ENCODE results near the gene SH2D3A. TPM values are rescaled to one million over a fixed set of nuclear protein-coding genes. Genes with fewer than 3 reads are reported as not detected.

The SH2D3A gene
- total RNA-seq, 4 donors from 2014 or later = 1.0 to 5.4 TPM; not detected in 2

DNA sequence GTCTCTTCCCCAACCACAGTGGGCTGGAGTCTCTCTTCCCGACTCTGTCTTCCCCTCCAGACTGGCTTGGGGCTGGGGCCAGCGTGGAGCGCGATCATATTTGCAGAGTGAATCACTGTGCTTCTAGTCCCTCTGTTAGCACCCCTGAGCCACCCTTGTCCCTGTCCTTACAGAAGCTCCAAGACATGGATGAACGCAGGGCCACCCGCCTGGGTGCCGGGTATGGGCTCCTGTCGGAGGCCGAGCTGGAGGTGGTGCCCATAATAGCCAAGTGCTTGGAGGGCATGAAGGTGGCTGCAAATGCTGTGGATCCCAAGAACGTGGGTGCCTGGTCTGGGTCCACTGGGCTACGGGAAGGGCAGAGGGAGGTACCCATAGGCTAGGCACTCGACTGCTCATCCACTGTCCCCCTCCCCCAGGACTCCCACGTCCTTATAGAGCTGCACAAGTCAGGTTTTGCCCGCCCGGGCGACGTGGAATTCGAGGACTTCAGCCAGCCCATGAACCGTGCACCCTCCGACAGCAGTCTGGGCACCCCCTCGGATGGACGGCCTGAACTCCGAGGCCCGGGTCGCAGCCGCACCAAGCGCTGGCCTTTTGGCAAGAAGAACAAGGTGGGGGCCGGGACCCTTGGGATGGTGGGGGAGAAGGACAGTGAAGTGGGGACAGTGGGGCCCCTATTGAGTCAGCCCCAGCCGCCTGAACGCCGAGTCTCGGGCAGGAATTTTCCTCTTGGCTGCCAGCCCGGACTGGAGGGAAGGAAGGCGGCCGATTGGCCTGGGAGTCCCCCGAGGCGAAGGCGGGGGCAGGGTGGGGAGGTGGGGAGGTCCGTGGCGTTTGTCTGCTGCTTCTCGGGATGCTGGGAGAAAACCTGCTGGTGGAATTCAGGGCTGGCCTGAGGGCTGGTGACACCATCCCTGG, 22.6 kb downstream of the SH2D3A start:
- Histone ChIP-seq H3K27me3 (no peaks in the 10 kb centered on the region), H3K9me3 (no peaks in the 10 kb centered on the region), H3K36me3 (no peaks in the 10 kb centered on the region), H3K4me1 (peaks cover 3 to 21% of the 10 kb centered on the region in 2 donors), H3K4me3 (no peak overlapping the region), H3K27ac (peak overlapping the region; percentile 87 to 91)
- no peak for TF ChIP-seq POLR2A (IDR thresholded peaks at IDR 0.05)
- TF ChIP-seq, protein P1, sequence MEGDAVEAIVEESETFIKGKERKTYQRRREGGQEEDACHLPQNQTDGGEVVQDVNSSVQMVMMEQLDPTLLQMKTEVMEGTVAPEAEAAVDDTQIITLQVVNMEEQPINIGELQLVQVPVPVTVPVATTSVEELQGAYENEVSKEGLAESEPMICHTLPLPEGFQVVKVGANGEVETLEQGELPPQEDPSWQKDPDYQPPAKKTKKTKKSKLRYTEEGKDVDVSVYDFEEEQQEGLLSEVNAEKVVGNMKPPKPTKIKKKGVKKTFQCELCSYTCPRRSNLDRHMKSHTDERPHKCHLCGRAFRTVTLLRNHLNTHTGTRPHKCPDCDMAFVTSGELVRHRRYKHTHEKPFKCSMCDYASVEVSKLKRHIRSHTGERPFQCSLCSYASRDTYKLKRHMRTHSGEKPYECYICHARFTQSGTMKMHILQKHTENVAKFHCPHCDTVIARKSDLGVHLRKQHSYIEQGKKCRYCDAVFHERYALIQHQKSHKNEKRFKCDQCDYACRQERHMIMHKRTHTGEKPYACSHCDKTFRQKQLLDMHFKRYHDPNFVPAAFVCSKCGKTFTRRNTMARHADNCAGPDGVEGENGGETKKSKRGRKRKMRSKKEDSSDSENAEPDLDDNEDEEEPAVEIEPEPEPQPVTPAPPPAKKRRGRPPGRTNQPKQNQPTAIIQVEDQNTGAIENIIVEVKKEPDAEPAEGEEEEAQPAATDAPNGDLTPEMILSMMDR (IDR thresholded peaks at IDR 0.05) = no peak
- DNase-seq = peak; percentile 90 to 92
- intact Hi-C loops (cut with DNase I; ENCODE audit: low total_unique reads) = no loop called here

DNA sequence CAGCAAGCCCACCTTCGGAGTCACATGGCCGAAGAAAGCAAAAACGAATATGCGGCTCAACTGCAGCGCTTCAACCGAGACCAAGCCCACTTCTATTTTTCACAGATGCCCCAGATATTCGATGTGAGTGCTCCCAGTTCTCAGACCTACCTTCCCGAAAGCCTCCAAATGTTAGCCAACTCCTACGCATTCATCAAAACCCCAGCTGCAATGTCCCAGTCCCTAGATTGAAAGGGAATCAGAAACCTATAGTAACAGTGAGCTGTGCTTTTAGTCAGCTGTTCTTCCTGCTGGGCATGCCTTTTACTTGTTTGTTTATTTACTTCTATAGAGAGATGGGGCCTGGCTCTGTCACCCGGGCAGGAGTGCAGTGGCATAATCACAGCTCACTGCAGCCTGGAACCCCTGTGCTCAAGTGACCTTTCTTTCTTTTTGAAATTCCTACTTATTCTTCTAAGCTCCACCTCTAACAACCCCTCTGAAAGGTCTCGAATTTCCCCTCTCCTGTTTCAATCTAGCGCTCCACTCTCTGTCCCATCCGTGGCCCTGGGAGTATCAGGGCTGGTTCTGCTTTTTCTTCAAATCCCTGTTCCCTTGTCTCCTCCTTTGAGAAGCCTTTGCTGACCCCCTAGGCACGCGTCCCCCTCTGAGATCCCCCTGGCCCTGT, 23.4 kb downstream of the SH2D3A start:
- no peaks in the 10 kb centered on the region for H3K36me3 ChIP-seq
- H3K4me3 ChIP-seq = no peak overlapping the region
- no peak for TF ChIP-seq POLR2A (IDR thresholded peaks at IDR 0.05)
- TF ChIP-seq, protein P1 (IDR thresholded peaks at IDR 0.05) = no peak
- no peaks in the 10 kb centered on the region for H3K9me3 ChIP-seq
- no peaks in the 10 kb centered on the region for H3K27me3 ChIP-seq
- peak overlapping the region; percentile 87 to 91 for H3K27ac ChIP-seq
- no peak for DNase-seq
- intact Hi-C loops (cut with DNase I; ENCODE audit: low total_unique reads) = no loop called here
- H3K4me1 ChIP-seq = peaks cover 3 to 23% of the 10 kb centered on the region in 2 donors

DNA sequence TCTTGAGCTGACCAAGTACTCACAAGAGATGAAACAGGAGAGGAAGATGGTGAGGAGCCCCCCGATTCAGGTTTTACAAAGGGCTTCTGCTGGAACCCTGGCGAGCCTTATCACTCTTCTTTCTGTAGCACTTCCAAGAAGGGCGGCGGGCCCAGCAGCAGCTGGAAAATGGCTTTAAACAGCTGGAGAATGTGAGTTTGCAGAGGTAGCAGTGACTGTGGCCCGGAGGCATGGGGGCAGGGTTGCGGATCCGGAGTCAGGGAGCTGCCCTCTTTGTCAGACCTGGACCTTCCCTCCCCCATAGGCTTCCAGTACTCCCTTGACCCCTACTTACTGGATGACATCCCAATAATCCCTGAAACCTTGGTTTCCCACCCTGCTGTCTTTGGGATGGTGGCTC, 24.2 kb downstream of the SH2D3A start:
- TF ChIP-seq POLR2A (IDR thresholded peaks at IDR 0.05) = no peak
- TF ChIP-seq, protein P1 (IDR thresholded peaks at IDR 0.05) = no peak
- H3K27me3 ChIP-seq = no peaks in the 10 kb centered on the region
- H3K36me3 ChIP-seq = no peaks in the 10 kb centered on the region
- H3K4me3 ChIP-seq = no peak overlapping the region
- H3K9me3 ChIP-seq = no peaks in the 10 kb centered on the region
- peaks cover 3 to 31% of the 10 kb centered on the region in 2 donors for H3K4me1 ChIP-seq
- intact Hi-C loops (cut with DNase I; ENCODE audit: low total_unique reads) = no loop called here
- H3K27ac ChIP-seq = peak overlapping the region; percentile 87 to 91
- DNase-seq = no peak

DNA sequence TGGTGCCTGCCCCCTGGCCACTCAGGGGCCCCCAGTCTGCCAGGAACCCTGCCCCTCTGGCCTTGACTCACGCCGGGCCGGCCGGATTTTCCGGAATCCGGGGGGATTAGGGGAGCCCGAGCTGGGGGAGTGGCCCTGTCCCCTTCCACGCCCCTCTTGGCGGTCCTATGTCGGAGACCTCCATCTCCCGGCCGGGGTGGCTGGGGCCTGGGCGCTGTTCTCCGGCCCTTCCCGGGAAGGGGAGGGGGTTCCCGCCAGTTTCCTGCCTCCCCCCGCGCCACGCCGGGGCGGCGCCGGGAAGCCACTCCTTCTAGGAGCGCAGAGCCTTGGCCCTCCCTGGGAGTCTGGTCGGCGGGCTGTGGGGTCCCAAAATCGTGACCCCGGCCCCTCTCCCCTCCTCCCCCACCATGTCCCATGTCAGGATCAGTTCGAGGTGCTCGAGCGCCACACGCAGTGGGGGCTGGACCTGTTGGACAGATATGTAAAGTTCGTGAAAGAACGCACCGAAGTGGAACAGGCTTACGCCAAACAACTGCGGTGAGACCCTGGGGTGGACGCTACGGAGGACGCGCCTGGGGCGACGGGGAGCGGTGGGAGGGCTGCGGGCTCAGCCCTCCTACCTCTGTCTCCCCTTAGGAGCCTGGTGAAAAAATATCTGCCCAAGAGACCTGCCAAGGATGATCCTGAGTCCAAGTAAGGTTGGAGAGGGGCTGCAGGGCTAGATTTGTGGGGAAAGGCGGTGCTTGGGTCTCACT, 26.5 kb downstream of the SH2D3A start:
- Histone ChIP-seq H3K9me3 (no peaks in the 10 kb centered on the region), H3K27ac (peak overlapping the region; percentile 82 to 99), H3K36me3 (no peaks in the 10 kb centered on the region), H3K4me1 (peaks cover 3 to 33% of the 10 kb centered on the region in 2 donors), H3K4me3 (peak overlapping the region; percentile 82 to 89), H3K27me3 (no peaks in the 10 kb centered on the region)
- peak; percentile 63 to 70 for DNase-seq
- intact Hi-C loops (cut with DNase I; ENCODE audit: low total_unique reads) = no loop called here
- TF ChIP-seq, protein P1 (IDR thresholded peaks at IDR 0.05) = no peak
- peak in 1 of 2 donors; percentile 14 for TF ChIP-seq POLR2A (IDR thresholded peaks at IDR 0.05)

Data from uterus (tissue), 4 donors.